HG02623 (cell line): ENCODE data around the gene CACNA2D3.

Experiments used
- ATAC-seq: cut with Tn5 transposase; IDR thresholded peaks from one replicate; pipeline ENCODE4 v1.9.1; 2021; ENCODE audit warnings: moderate library complexity; ENCODE audit not compliant: unreplicated experiment

CACNA2D3 gene

GRCh38 chr3:54361746-54362283, 239.5 kb downstream of the CACNA2D3 start:
- ATAC-seq = no peak

- no peak for ATAC-seq
These were observed 243.8 kb downstream of the CACNA2D3 start for GRCh38 chr3:54366007-54366750.

GRCh38 chr3:54366839-54367238, 244.5 kb downstream of the CACNA2D3 start:
- no peak for ATAC-seq

- ATAC-seq = no peak
These were observed 249.9 kb downstream of the CACNA2D3 start for GRCh38 chr3:54372232-54372631.

GRCh38 chr3:54374214-54374852, 252.0 kb downstream of the CACNA2D3 start:
- no peak for ATAC-seq

GRCh38 chr3:54376142-54376807, 253.9 kb downstream of the CACNA2D3 start:
- ATAC-seq = no peak

- ATAC-seq = no peak
These were observed 254.7 kb downstream of the CACNA2D3 start for GRCh38 chr3:54376939-54377578.

- ATAC-seq = no peak
These were observed 255.8 kb downstream of the CACNA2D3 start for GRCh38 chr3:54378184-54378583.

GRCh38 chr3:54384279-54384678, 261.9 kb downstream of the CACNA2D3 start:
- no peak for ATAC-seq

- ATAC-seq = no peak
These were observed 268.2 kb downstream of the CACNA2D3 start for GRCh38 chr3:54390582-54390981.

- no peak for ATAC-seq
These were observed 270.8 kb downstream of the CACNA2D3 start for GRCh38 chr3:54393150-54393549.

GRCh38 chr3:54408328-54408727, 286.0 kb downstream of the CACNA2D3 start:
- ATAC-seq = no peak

- ATAC-seq = no peak
These were observed 299.6 kb downstream of the CACNA2D3 start for GRCh38 chr3:54421943-54422342.

GRCh38 chr3:54424292-54424691, 301.9 kb downstream of the CACNA2D3 start:
- no peak for ATAC-seq

GRCh38 chr3:54426381-54426780, 304.0 kb downstream of the CACNA2D3 start:
- ATAC-seq = no peak

GRCh38 chr3:54427501-54427900, 305.1 kb downstream of the CACNA2D3 start:
- no peak for ATAC-seq

- no peak for ATAC-seq
These were observed 305.9 kb downstream of the CACNA2D3 start for GRCh38 chr3:54427941-54428871.

GRCh38 chr3:54432975-54433374, 310.6 kb downstream of the CACNA2D3 start:
- ATAC-seq = no peak

- ATAC-seq = no peak
These were observed 311.5 kb downstream of the CACNA2D3 start for GRCh38 chr3:54433846-54434245.

GRCh38 chr3:54434756-54435155, 312.4 kb downstream of the CACNA2D3 start:
- ATAC-seq = no peak
